ENCODE measurements around the gene BRSK2.

GRCh38 chr11:1456596-1457325, 67.0 kb downstream of the BRSK2 start:
- TF ChIP-seq CTCF (IDR thresholded peaks at IDR 0.05) (no peak), ZFX (IDR thresholded peaks at IDR 0.05; ENCODE audit: borderline replicate concordance) (no peak)

Measured in 22Rv1 (cell line).